ENCODE data around the gene LAMB1.

LAMB1 gene

DNA sequence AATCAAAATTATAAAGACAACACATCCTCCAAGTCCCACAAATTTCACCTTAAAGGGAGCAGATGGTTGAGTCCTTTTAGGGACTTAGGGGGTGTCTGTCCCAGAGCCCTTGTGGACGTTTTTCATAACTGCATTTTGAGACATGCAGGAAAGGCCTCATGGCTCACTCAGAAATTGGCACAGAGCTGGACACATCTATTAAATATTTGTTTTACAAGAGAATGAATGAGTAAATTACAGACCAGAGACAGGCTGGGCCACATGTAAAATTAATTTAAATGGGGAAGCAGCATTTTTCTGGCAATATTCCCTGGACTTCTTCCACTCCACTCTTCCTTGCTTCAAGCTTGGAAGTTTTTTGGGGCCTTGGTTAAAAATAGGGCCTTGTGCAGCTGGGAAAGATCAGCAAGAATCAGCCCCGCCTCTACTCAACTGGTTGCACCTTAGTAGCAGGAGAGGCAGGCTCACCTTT, 20.0 kb downstream of the LAMB1 start:
- ChIA-PET CTCF (interaction anchor here (2.2 kb wide), 1 partner anchor 108 kb away, joined by 4 read pairs; no protein-coding TSS in a partner anchor), POLR2A (interaction anchor here (0.5 kb wide), 1 partner anchor 42 kb away, joined by 4 read pairs; no protein-coding TSS in a partner anchor)
- TF ChIP-seq, protein P1, sequence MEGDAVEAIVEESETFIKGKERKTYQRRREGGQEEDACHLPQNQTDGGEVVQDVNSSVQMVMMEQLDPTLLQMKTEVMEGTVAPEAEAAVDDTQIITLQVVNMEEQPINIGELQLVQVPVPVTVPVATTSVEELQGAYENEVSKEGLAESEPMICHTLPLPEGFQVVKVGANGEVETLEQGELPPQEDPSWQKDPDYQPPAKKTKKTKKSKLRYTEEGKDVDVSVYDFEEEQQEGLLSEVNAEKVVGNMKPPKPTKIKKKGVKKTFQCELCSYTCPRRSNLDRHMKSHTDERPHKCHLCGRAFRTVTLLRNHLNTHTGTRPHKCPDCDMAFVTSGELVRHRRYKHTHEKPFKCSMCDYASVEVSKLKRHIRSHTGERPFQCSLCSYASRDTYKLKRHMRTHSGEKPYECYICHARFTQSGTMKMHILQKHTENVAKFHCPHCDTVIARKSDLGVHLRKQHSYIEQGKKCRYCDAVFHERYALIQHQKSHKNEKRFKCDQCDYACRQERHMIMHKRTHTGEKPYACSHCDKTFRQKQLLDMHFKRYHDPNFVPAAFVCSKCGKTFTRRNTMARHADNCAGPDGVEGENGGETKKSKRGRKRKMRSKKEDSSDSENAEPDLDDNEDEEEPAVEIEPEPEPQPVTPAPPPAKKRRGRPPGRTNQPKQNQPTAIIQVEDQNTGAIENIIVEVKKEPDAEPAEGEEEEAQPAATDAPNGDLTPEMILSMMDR (IDR thresholded peaks at IDR 0.05; ENCODE audit: control extremely low read depth, extremely low read depth, low read depth, missing control alignments), result no peak
- no peak for DNase-seq (ENCODE audit: extremely low spot score)

DNA sequence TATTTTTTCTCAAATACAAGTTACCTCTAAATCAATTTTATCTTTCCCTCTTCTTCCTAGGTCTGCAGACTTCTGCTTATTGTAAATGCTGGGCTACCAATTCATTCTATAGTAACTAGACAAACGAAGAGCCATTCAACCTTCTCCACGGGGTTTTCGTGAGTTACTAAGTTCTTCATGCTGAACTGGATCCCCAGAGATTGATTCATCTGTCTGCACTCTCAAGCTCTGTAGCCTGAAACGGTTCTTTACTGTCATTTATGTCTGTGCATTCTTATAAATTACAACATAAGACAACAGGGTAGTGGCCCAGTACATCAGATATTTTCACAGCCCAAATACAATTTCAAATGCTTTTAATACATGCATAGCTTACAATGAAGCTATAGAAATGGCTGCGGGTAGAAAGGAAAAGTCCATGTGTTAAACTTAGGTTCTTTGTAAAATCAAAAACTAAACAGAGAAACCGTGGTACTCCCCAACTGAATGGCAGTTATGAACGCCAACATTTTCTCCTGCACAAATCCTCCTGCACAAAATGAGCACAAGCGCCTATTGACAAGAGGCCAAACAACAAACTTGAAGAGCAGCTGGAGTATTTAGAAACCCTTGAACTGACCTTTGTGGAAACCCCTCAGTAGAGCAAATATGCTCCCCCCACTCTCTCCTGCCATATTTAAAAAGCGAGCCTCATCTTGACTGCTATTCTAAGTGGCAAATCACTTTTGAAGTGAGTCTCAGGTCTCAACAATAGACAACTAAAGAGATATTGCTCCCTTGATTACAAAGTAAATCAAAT, 20.7 kb downstream of the LAMB1 start:
- TF ChIP-seq, protein P1 (IDR thresholded peaks at IDR 0.05; ENCODE audit: control extremely low read depth, extremely low read depth, low read depth, missing control alignments), result no peak
- POLR2A ChIA-PET, result interaction anchor here (0.5 kb wide), 1 partner anchor 41 kb away, joined by 4 read pairs; no protein-coding TSS in a partner anchor

DNA sequence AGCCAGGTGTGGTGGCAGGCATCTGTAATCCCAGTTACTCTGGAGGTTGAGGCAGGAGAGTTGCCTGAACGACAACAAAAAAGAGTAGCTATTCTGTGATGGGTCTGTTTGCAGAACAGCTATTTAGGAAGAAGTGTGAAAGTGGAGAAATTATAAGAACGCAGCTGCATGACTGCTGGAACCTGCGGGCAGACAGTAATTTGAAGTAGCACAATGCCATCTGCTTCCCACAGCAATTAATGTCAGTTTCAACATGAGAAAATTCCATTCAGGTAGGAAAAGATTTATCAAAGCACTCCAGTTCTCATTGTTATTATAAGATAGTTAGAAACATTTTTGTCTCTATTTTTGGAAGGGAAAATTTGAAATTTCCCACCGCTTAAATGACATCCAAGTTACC, 21.5 kb downstream of the LAMB1 start:
- CTCF ChIA-PET, result interaction anchor here (1.3 to 2.2 kb wide), 2 partner anchors 96 to 107 kb away, joined by 3 to 4 read pairs; no protein-coding TSS in a partner anchor
- POLR2A ChIA-PET, result no interaction called here
- DNase-seq (ENCODE audit: extremely low spot score), result no peak
- TF ChIP-seq, protein P1 (IDR thresholded peaks at IDR 0.05; ENCODE audit: control extremely low read depth, extremely low read depth, low read depth, missing control alignments), result no peak

More for the DNA sequence above, 20.7 kb downstream of the LAMB1 start:
- no peak for DNase-seq (ENCODE audit: extremely low spot score)
- CTCF ChIA-PET, result interaction anchor here (1.3 to 2.2 kb wide), 2 partner anchors 95 to 107 kb away, joined by 3 to 4 read pairs; no protein-coding TSS in a partner anchor

DNA sequence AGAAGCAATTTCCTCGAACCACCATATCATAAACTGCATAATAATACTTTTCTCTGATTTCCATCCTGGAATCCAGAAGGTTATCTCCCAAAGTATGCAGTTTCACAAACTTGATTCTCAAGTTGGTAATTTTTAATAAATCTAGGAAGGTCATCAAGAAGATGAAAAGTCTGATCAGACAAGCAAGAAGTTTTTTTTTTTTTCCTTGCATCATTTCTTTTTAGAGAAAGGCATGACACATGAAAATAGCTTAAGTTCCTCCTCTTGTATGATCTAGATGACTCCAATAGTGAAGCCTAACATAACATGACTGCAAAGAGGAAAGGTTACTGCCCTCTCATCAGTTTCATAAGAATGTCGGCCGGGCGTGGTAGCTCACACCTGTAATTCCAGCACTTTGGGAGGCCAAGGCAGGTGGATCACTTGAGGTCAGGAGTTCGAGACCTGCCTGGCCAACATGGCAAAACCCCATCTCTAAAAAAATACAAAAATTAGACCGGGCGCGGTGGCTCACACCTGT, 22.2 kb downstream of the LAMB1 start:
- TF ChIP-seq, protein P1 (IDR thresholded peaks at IDR 0.05; ENCODE audit: control extremely low read depth, extremely low read depth, low read depth, missing control alignments), result no peak
- POLR2A ChIA-PET, result no interaction called here
- CTCF ChIA-PET, result interaction anchor here (2.2 kb wide), 1 partner anchor 106 kb away, joined by 4 read pairs; no protein-coding TSS in a partner anchor

DNA sequence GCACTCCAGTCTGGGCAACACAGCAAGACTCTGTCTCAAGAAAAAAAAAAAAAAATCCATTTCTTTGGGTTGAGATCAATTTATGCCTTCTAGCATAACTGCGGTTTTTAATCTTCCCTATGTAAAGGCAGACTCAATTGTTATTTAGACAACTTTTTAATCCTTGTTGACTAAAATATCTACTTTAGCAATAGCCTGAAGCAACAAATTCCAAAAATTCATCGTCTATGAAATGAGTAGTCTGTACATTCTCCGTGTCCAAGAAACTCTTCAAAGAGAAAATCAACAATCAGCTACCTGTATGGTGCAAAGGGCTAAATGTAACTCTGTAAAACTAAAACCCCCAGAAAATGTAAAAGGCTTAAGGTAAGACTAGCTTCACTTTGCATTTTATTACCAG, 22.8 kb downstream of the LAMB1 start:
- ChIA-PET POLR2A (no interaction called here), CTCF (no interaction called here)
- TF ChIP-seq, protein P1 (IDR thresholded peaks at IDR 0.05; ENCODE audit: control extremely low read depth, extremely low read depth, low read depth, missing control alignments), result no peak
- no peak for DNase-seq (ENCODE audit: extremely low spot score)

More for the DNA sequence above, 22.2 kb downstream of the LAMB1 start:
- DNase-seq (ENCODE audit: extremely low spot score), result no peak

DNA sequence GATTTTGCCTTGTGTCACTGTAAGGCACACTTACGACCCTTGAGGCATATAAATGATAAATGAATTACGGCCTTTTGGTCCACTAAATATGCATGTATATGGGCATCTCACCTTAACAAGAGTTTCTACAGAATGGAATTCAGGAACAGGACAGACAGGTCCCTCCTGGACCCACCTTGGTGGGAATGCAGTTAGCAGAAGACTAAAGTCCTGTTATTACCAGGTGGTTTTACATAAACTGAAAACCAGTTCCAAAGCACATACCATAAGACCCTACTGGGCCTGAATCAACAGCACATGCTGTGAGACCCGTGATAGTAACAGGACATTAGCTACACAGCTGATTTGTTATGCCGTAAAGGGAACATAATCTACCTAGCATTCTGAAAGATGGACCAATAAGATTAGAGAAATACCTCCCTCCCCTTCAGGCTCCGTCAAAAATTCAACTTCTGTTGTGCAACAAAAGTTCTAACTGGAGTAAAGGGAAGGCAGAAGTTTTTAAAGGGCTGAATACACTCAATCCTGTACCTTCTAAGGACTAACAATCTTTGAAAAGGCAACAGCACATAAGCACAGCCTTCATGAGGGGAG, 24.0 kb downstream of the LAMB1 start:
- TF ChIP-seq, protein P1 (IDR thresholded peaks at IDR 0.05; ENCODE audit: control extremely low read depth, extremely low read depth, low read depth, missing control alignments), result no peak
- POLR2A ChIA-PET, result no interaction called here
- DNase-seq (ENCODE audit: extremely low spot score), result no peak
- CTCF ChIA-PET, result interaction anchor here (2.1 kb wide), 1 partner anchor 13 kb away, joined by 5 read pairs; no protein-coding TSS in a partner anchor

Data from GM10248 (cell line).